Amniotic stem cell (primary cell): Measurements from ENCODE around the gene GNA15.

Experiments
- DNase-seq: peaks from one replicate; lab custom pipeline; 2025; lab: John Stamatoyannopoulos, UW

Gene GNA15

GRCh38 chr19:3208317-3209207 lies 72.7 kb downstream of the GNA15 start:
- DNase-seq: no peak

- no peak for DNase-seq
Measured at GRCh38 chr19:3210347-3211017, 74.6 kb downstream of the GNA15 start.

GRCh38 chr19:3211191-3211590 lies 75.4 kb downstream of the GNA15 start:
- no peak for DNase-seq

GRCh38 chr19:3213159-3213558 lies 77.3 kb downstream of the GNA15 start:
- DNase-seq: no peak
